ENCODE measurements around the gene PCDHA1.
"Not testable (repeated sequence)": the region's sequence is repeated elsewhere in the genome, so short reads cannot be mapped to it uniquely, and the experiment has no call there.

Gene PCDHA1

DNA sequence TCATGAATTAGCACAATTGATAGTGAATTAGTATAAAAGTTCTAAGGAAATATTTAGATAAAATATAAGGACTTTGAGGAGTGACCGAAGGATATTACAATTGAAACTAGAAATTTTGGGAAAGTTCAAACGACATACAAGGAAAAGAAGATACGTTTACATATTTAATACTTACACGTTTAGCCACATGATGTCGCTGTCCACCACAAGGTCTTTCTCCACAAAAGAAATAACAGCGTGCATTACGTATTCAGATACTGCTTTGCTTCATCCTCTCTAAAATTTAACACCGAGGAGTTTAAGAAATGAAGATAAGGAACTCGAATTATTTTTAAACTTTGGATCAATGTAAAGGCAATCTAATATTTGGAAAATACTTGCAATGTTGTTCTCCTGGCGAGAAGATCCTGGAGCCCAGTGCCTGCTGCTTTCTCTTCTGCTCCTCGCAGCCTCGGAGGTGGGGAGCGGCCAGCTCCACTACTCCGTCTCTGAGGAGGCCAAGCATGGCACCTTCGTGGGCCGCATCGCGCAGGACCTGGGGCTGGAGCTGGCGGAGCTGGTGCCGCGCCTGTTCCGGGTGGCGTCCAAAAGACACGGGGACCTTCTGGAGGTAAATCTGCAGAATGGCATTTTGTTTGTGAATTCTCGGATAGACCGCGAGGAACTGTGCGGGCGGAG is 15.0 kb downstream of the PCDHA1 start, which contains the start of gene PCDHA3:
Gene PCDHA3, plus strand, starts transcription at position 242 of the 678 bp plus-strand sequence.
- Mint-ChIP-seq H3K9me3 (peaks cover 21% of the 10 kb centered on the region), H3K4me3 (no peak within 1 kb of the TSS)

DNA sequence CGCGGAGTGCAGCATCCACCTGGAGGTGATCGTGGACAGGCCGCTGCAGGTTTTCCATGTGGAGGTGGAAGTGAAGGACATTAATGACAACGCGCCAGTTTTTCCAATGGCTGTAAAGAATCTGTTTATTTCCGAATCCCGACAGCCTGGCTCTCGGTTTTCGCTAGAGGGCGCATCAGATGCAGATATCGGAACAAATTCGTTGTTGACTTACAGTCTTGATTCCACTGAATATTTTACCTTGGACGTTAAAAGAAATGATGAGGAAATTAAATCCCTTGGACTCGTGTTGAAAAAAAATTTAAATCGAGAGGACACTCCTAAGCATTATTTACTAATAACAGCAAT is 15.5 kb downstream of the PCDHA1 start:
- H3K4me3 Mint-ChIP-seq = no peak overlapping the region
- peaks cover 23% of the 10 kb centered on the region for H3K9me3 Mint-ChIP-seq
- H3K36me3 Mint-ChIP-seq (ENCODE audit: low read depth) = no peaks in the 10 kb centered on the region
- no peak overlapping the region for H3K27ac Mint-ChIP-seq
- no peaks in the 10 kb centered on the region for H3K4me1 Mint-ChIP-seq (ENCODE audit: low read depth)
- H3K27me3 Mint-ChIP-seq (ENCODE audit: low read depth) = no peaks in the 10 kb centered on the region

More for the DNA sequence above, 15.0 kb downstream of the PCDHA1 start, which contains the start of gene PCDHA3:
- peak within 1 kb of the TSS; percentile 6 for H3K27ac Mint-ChIP-seq
- H3K4me1 Mint-ChIP-seq (ENCODE audit: low read depth) = no peaks in the 10 kb centered on the region
- no peaks in the 10 kb centered on the region for H3K36me3 Mint-ChIP-seq (ENCODE audit: low read depth)
- no peaks in the 10 kb centered on the region for H3K27me3 Mint-ChIP-seq (ENCODE audit: low read depth)

DNA sequence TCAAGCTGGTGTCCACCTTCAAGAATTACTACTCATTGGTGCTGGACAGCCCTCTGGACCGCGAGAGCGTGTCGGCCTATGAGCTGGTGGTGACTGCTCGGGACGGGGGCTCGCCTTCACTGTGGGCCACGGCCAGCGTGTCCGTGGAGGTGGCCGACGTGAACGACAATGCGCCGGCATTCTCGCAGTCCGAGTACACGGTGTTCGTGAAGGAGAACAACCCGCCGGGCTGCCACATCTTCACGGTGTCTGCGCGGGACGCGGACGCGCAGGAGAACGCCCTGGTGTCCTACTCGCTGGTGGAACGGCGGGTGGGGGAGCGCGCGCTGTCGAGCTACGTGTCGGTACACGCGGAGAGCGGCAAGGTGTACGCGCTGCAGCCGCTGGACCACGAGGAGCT is 16.4 kb downstream of the PCDHA1 start:
- H3K4me3 Mint-ChIP-seq; H3K36me3 Mint-ChIP-seq (ENCODE audit: low read depth); H3K27ac Mint-ChIP-seq; H3K4me1 Mint-ChIP-seq (ENCODE audit: low read depth); H3K27me3 Mint-ChIP-seq (ENCODE audit: low read depth): not testable (repeated sequence)
- H3K9me3 Mint-ChIP-seq = peaks cover 25% of the 10 kb centered on the region

DNA sequence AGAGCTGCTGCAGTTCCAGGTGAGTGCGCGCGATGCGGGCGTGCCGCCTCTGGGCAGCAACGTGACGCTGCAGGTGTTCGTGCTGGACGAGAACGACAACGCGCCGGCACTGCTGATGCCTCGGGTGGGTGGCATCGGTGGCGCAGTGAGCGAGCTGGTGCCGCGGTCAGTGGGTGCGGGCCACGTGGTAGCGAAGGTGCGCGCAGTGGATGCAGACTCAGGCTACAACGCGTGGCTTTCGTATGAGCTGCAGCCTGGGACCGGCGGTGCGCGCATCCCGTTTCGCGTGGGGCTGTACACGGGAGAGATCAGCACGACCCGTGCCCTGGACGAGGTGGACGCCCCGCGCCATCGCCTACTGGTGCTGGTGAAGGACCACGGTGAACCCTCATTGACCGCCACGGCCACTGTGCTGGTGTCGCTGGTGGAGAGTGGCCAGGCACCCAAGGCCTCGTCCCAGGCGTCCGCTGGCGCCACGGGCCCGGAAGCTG is 16.9 kb downstream of the PCDHA1 start:
- H3K36me3 Mint-ChIP-seq (ENCODE audit: low read depth) = no peaks in the 10 kb centered on the region
- no peaks in the 10 kb centered on the region for H3K4me1 Mint-ChIP-seq (ENCODE audit: low read depth)
- no peaks in the 10 kb centered on the region for H3K27me3 Mint-ChIP-seq (ENCODE audit: low read depth)
- H3K4me3 Mint-ChIP-seq = no peak overlapping the region
- peaks cover 27% of the 10 kb centered on the region for H3K9me3 Mint-ChIP-seq
- H3K27ac Mint-ChIP-seq = no peak overlapping the region

DNA sequence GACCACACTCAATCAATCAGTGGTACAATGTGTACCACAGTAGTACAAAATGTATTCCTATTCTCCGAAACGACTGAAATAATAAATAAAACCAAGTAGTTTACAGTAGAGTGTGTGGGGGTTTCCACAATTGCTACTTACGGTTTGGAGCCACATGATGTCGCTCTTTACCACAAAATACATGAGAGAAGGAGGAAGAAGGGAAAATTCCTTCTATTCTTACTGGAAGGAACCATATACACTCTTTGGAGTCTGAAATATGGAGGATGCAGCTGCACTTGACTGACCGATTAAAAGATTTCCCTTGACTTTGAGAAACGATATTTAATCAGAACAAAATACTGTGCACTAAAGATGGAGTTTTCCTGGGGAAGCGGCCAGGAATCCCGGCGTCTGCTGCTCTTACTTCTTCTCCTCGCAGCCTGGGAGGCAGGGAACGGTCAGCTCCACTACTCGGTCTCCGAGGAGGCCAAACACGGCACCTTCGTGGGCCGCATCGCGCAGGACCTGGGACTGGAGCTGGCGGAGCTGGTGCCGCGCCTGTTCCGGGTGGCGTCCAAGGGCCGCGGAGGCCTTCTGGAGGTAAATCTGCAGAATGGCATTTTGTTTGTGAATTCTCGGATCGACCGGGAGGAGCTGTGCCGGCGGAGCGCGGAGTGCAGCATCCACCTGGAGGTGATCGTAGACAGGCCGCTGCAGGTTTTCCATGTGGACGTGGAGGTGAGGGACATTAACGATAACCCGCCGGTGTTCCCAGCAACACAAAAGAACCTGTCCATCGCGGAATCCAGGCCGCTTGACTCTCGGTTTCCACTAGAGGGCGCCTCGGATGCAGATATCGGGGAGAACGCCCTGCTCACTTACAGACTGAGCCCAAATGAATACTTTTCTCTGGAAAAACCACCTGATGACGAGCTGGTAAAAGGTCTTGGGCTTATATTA is 21.2 kb downstream of the PCDHA1 start, which contains the start of gene PCDHA4:
Gene PCDHA4, plus strand, starts transcription at position 235 of the 942 bp plus-strand sequence.
- no peaks in the 10 kb centered on the region for H3K27me3 Mint-ChIP-seq (ENCODE audit: low read depth)

DNA sequence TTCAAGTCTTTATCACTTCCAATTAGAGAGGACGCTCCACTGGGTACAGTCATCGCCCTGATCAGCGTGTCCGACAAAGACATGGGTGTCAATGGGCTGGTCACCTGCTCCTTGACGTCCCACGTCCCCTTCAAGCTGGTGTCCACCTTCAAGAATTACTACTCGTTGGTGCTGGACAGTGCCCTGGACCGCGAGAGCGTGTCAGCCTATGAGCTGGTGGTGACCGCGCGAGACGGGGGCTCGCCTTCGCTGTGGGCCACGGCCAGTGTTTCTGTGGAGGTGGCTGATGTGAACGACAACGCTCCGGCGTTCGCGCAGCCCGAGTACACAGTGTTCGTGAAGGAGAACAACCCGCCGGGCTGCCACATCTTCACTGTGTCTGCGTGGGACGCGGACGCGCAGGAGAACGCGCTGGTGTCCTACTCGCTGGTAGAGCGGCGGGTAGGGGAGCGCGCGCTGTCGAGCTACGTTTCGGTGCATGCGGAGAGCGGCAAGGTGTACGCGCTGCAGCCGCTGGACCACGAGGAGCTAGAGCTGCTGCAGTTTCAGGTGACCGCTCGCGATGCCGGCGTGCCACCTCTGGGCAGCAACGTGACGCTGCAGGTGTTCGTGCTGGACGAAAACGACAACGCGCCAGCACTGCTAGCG is 22.4 kb downstream of the PCDHA1 start:
- peaks cover 41% of the 10 kb centered on the region for H3K9me3 Mint-ChIP-seq
- H3K4me3 Mint-ChIP-seq; H3K4me1 Mint-ChIP-seq (ENCODE audit: low read depth); H3K36me3 Mint-ChIP-seq (ENCODE audit: low read depth); H3K27ac Mint-ChIP-seq; H3K27me3 Mint-ChIP-seq (ENCODE audit: low read depth): not testable (repeated sequence)

More for the DNA sequence above, 21.2 kb downstream of the PCDHA1 start, which contains the start of gene PCDHA4:
- H3K4me3 Mint-ChIP-seq = no peak within 1 kb of the TSS
- H3K27ac Mint-ChIP-seq = no peak within 1 kb of the TSS
- H3K36me3 Mint-ChIP-seq (ENCODE audit: low read depth) = peaks cover 1% of the 10 kb centered on the region
- H3K9me3 Mint-ChIP-seq = peaks cover 31% of the 10 kb centered on the region
- no peaks in the 10 kb centered on the region for H3K4me1 Mint-ChIP-seq (ENCODE audit: low read depth)

DNA sequence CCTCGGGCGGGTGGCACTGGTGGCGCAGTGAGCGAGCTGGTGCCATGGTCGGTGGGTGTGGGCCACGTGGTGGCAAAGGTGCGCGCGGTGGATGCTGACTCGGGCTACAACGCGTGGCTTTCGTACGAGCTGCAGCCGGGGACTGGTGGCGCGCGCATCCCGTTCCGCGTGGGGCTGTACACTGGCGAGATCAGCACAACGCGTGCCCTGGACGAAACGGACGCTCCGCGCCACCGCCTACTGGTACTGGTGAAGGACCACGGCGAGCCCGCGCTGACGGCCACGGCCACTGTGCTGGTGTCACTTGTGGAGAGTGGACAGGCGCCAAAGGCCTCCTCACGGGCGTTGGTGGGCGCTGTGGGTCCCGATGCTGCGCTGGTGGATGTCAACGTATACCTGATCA is 22.9 kb downstream of the PCDHA1 start:
- H3K4me3 Mint-ChIP-seq = no peak overlapping the region
- no peaks in the 10 kb centered on the region for H3K27me3 Mint-ChIP-seq (ENCODE audit: low read depth)
- H3K4me1 Mint-ChIP-seq (ENCODE audit: low read depth) = no peaks in the 10 kb centered on the region
- H3K9me3 Mint-ChIP-seq = peaks cover 40% of the 10 kb centered on the region
- no peak overlapping the region for H3K27ac Mint-ChIP-seq
- H3K36me3 Mint-ChIP-seq (ENCODE audit: low read depth) = peaks cover 1% of the 10 kb centered on the region

DNA sequence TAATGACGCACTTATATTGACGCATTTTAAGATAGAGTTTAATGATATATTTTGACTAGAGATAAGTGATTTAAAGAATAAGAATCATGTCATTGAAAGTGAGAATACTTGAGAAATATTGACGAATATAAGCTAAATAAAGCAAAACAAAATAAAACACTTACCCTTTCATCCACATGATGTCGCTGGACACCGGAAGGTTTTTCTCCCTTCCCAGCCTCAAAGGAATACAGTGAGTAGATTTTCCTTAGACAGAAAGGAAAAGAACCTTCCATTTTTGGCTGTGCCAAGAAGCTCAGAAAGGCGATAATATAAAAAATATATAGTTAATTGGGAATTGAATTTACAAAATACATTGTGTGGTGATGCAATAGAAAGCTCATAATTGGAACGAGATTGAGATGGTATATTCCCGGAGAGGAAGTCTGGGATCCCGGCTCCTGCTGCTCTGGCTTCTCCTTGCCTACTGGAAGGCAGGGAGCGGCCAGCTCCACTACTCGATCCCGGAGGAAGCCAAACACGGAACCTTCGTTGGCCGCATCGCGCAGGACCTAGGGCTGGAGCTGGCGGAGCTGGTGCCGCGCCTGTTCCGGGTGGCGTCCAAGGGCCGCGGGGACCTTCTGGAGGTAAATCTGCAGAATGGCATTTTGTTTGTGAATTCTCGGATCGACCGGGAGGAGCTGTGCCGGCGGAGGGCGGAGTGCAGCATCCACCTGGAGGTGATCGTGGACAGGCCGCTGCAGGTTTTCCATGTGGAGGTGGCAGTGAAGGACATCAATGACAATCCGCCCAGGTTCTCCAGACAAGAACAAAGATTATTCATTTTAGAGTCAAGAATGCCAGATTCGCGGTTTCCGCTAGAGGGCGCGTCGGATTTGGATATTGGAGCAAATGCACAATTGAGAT is 35.7 kb downstream of the PCDHA1 start, which contains the start of gene PCDHA5:
Gene PCDHA5, plus strand, starts transcription at position 239 of the 906 bp plus-strand sequence.
- H3K36me3 Mint-ChIP-seq (ENCODE audit: low read depth) = no peaks in the 10 kb centered on the region
- no peaks in the 10 kb centered on the region for H3K27me3 Mint-ChIP-seq (ENCODE audit: low read depth)
- H3K4me1 Mint-ChIP-seq (ENCODE audit: low read depth) = no peaks in the 10 kb centered on the region
- no peak within 1 kb of the TSS for H3K4me3 Mint-ChIP-seq
- H3K9me3 Mint-ChIP-seq = peaks cover 23% of the 10 kb centered on the region
- H3K27ac Mint-ChIP-seq = no peak within 1 kb of the TSS

DNA sequence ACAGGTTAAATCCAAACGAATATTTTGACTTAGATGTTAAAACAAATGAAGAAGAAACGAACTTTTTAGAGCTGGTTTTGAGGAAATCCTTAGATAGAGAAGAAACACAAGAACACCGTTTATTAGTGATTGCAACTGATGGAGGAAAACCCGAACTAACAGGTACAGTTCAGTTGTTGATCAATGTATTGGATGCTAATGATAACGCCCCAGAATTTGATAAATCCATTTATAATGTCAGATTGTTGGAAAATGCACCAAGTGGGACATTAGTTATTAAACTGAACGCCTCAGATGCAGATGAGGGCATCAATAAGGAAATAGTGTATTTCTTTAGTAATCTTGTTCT is 36.3 kb downstream of the PCDHA1 start:
- Mint-ChIP-seq H3K4me1 (ENCODE audit: low read depth) (no peaks in the 10 kb centered on the region), H3K4me3 (no peak overlapping the region), H3K27ac (no peak overlapping the region), H3K36me3 (ENCODE audit: low read depth) (no peaks in the 10 kb centered on the region), H3K27me3 (ENCODE audit: low read depth) (no peaks in the 10 kb centered on the region), H3K9me3 (peaks cover 28% of the 10 kb centered on the region)

DNA sequence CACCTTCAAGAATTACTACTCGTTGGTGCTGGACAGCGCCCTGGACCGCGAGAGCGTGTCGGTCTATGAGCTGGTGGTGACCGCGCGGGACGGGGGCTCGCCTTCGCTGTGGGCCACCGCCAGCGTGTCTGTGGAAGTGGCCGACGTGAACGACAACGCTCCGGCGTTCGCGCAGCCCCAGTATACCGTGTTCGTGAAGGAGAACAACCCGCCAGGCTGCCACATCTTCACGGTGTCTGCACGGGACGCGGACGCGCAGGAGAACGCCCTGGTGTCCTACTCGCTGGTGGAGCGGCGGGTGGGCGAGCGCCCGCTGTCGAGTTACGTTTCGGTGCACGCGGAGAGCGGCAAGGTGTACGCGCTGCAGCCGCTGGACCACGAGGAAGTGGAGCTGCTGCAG is 37.0 kb downstream of the PCDHA1 start:
- peaks cover 27% of the 10 kb centered on the region for H3K9me3 Mint-ChIP-seq
- H3K27me3 Mint-ChIP-seq (ENCODE audit: low read depth); H3K4me1 Mint-ChIP-seq (ENCODE audit: low read depth); H3K36me3 Mint-ChIP-seq (ENCODE audit: low read depth); H3K27ac Mint-ChIP-seq; H3K4me3 Mint-ChIP-seq: not testable (repeated sequence)

DNA sequence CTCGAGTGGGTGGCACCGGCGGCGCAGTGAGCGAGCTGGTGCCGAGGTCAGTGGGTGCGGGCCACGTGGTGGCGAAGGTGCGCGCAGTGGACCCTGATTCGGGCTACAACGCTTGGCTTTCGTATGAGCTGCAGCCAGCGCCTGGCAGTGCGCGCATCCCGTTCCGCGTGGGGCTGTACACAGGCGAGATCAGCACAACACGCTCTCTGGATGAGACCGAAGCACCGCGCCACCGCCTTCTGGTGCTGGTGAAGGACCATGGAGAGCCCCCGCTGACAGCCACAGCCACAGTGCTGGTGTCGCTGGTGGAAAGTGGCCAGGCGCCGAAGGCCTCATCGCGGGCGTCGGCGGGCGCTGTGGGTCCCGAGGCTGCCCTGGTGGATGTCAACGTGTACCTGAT is 37.5 kb downstream of the PCDHA1 start:
- peaks cover under 1% of the 10 kb centered on the region for H3K36me3 Mint-ChIP-seq (ENCODE audit: low read depth)
- H3K9me3 Mint-ChIP-seq = peaks cover 27% of the 10 kb centered on the region
- no peak overlapping the region for H3K27ac Mint-ChIP-seq
- H3K4me1 Mint-ChIP-seq (ENCODE audit: low read depth) = no peaks in the 10 kb centered on the region
- no peak overlapping the region for H3K4me3 Mint-ChIP-seq
- H3K27me3 Mint-ChIP-seq (ENCODE audit: low read depth) = no peaks in the 10 kb centered on the region

DNA sequence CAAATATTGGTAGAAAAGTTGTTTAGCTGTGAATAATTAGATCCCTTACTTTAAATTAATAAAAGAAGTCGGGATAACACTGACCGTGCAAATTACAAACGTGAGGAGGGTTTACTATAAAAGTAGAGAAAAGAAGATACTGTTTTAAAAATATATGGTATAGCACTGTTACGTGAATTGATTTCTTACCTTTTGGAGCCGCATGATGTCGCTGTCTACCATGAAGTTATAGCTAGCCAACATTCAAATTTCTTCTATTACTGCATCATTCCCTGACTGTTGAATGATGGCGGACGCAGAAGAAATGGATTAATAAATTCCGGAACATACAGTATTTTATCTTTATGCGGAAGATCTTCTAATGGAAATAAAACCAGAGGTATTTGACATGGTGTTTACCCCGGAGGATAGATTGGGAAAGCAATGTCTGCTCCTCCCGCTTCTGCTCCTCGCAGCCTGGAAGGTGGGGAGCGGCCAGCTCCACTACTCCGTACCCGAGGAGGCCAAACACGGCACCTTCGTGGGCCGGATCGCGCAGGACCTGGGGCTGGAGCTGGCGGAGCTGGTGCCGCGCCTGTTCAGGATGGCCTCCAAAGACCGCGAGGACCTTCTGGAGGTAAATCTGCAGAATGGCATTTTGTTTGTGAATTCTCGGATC is 41.9 kb downstream of the PCDHA1 start, which contains the start of gene PCDHA6:
Gene PCDHA6, plus strand, starts transcription at position 257 of the 658 bp plus-strand sequence. Its CDS starts 132 bp downstream, at position 389.
- Mint-ChIP-seq H3K27me3 (ENCODE audit: low read depth) (no peaks in the 10 kb centered on the region), H3K36me3 (ENCODE audit: low read depth) (peaks cover 3% of the 10 kb centered on the region), H3K4me3 (no peak within 1 kb of the TSS), H3K27ac (peak within 1 kb of the TSS; percentile 36), H3K4me1 (ENCODE audit: low read depth) (no peaks in the 10 kb centered on the region), H3K9me3 (peaks cover 36% of the 10 kb centered on the region)

DNA sequence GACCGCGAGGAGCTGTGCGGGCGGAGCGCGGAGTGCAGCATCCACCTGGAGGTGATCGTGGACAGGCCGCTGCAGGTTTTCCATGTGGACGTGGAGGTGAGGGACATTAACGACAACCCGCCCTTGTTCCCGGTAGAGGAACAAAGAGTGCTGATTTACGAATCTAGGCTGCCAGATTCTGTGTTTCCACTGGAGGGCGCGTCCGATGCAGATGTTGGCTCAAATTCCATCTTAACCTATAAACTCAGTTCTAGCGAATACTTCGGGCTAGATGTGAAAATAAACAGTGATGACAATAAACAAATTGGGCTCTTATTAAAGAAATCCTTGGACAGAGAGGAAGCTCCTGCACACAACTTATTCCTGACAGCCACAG is 42.4 kb downstream of the PCDHA1 start:
- peaks cover 39% of the 10 kb centered on the region for H3K9me3 Mint-ChIP-seq
- H3K27me3 Mint-ChIP-seq (ENCODE audit: low read depth) = no peaks in the 10 kb centered on the region
- no peak overlapping the region for H3K4me3 Mint-ChIP-seq
- H3K27ac Mint-ChIP-seq = peak overlapping the region; percentile 36
- peaks cover 3% of the 10 kb centered on the region for H3K36me3 Mint-ChIP-seq (ENCODE audit: low read depth)
- H3K4me1 Mint-ChIP-seq (ENCODE audit: low read depth) = no peaks in the 10 kb centered on the region

All from T-helper 1 cell treated with Interleukin-12 subunit alpha and Interleukin-12 subunit beta and Interleukin-4 antibody, amounts not matched to agents 30 μg/mL and 1 μg/mL, for 36 hours (primary cell).